ENCODE data around the gene MAT2A.

Gene MAT2A

GRCh38 chr2:85545780-85546240 lies 6.8 kb downstream of the MAT2A start:
- H3K4me1 ChIP-seq (ENCODE audit: insufficient read depth, poor library complexity, severe bottlenecking): peaks cover 36% of the 10 kb centered on the region
- H3K36me3 ChIP-seq (ENCODE audit: low read depth): peaks cover 75% of the 10 kb centered on the region

GRCh38 chr2:85547089-85547858 lies 8.3 kb downstream of the MAT2A start:
- TF ChIP-seq CTCF (IDR thresholded peaks at IDR 0.05; ENCODE audit: poor library complexity, severe bottlenecking): no peak
- Histone ChIP-seq H3K9me3 (ENCODE audit: severe bottlenecking) (no peaks in the 10 kb centered on the region), H3K4me3 (ENCODE audit: severe bottlenecking) (no peak overlapping the region), H3K36me3 (ENCODE audit: low read depth) (peaks cover 75% of the 10 kb centered on the region), H3K4me1 (ENCODE audit: insufficient read depth, poor library complexity, severe bottlenecking) (peaks cover 25% of the 10 kb centered on the region), H3K27ac (ENCODE audit: poor library complexity, severe bottlenecking) (peak overlapping the region; percentile 86), H3K27me3 (ENCODE audit: insufficient read depth, poor library complexity, severe bottlenecking) (no peaks in the 10 kb centered on the region)
- no peak; the same call in 2 of the 3 replicates for ATAC-seq (ENCODE audit: low read depth)
- no peak for DNase-seq (ENCODE audit: low spot score)

More at GRCh38 chr2:85545780-85546240, 6.8 kb downstream of the MAT2A start:
- H3K27ac ChIP-seq (ENCODE audit: poor library complexity, severe bottlenecking): peak overlapping the region; percentile 86
- DNase-seq (ENCODE audit: low spot score) (no peak), ATAC-seq (ENCODE audit: low read depth) (no peak; the same call in 2 of the 3 replicates)
- H3K27me3 ChIP-seq (ENCODE audit: insufficient read depth, poor library complexity, severe bottlenecking): no peaks in the 10 kb centered on the region
- H3K9me3 ChIP-seq (ENCODE audit: severe bottlenecking): no peaks in the 10 kb centered on the region
- no peak overlapping the region for H3K4me3 ChIP-seq (ENCODE audit: severe bottlenecking)
- no peak for TF ChIP-seq CTCF (IDR thresholded peaks at IDR 0.05; ENCODE audit: poor library complexity, severe bottlenecking)

- H3K4me3 ChIP-seq (ENCODE audit: severe bottlenecking): no peak overlapping the region
- no peaks in the 10 kb centered on the region for H3K9me3 ChIP-seq (ENCODE audit: severe bottlenecking)
- H3K27me3 ChIP-seq (ENCODE audit: insufficient read depth, poor library complexity, severe bottlenecking): no peaks in the 10 kb centered on the region
- H3K4me1 ChIP-seq (ENCODE audit: insufficient read depth, poor library complexity, severe bottlenecking): peaks cover 17% of the 10 kb centered on the region
- TF ChIP-seq CTCF (IDR thresholded peaks at IDR 0.05; ENCODE audit: poor library complexity, severe bottlenecking): no peak
- H3K36me3 ChIP-seq (ENCODE audit: low read depth): peaks cover 74% of the 10 kb centered on the region
- H3K27ac ChIP-seq (ENCODE audit: poor library complexity, severe bottlenecking): peak overlapping the region; percentile 86
- DNase-seq (ENCODE audit: low spot score) (no peak), ATAC-seq (ENCODE audit: low read depth) (no peak)
These were observed 9.1 kb downstream of the MAT2A start for GRCh38 chr2:85547859-85548607.

GRCh38 chr2:85548608-85548900 lies 9.6 kb downstream of the MAT2A start:
- peak overlapping the region; percentile 86 for H3K27ac ChIP-seq (ENCODE audit: poor library complexity, severe bottlenecking)

More at GRCh38 chr2:85548608-85548900, 9.6 kb downstream of the MAT2A start:
- Histone ChIP-seq H3K9me3 (ENCODE audit: severe bottlenecking) (no peaks in the 10 kb centered on the region), H3K36me3 (ENCODE audit: low read depth) (peaks cover 71% of the 10 kb centered on the region), H3K27me3 (ENCODE audit: insufficient read depth, poor library complexity, severe bottlenecking) (no peaks in the 10 kb centered on the region), H3K4me3 (ENCODE audit: severe bottlenecking) (no peak overlapping the region), H3K4me1 (ENCODE audit: insufficient read depth, poor library complexity, severe bottlenecking) (peaks cover 17% of the 10 kb centered on the region)
- no peak for TF ChIP-seq CTCF (IDR thresholded peaks at IDR 0.05; ENCODE audit: poor library complexity, severe bottlenecking)
- ATAC-seq (ENCODE audit: low read depth): no peak
- no peak for DNase-seq (ENCODE audit: low spot score)
